Lower leg skin (tissue), 4 donors: ENCODE data around the gene CPSF3. TPM values are rescaled to one million over a fixed set of nuclear protein-coding genes. Genes with fewer than 3 reads are reported as not detected.

Source experiments
- DNase-seq, 2 donors: peaks; one replicate each; pipeline ENCODE4 v3.0.0-alpha.2; 2019; ENCODE audit warnings: low spot score in 2 of 2
- H3K4me3 ChIP-seq: fragments of 200-600 bp; sonication (generic); 2 replicates; pipeline ENCODE4 v1.5.1; 2017; ENCODE audit warnings: mild to moderate bottlenecking, low read depth; ENCODE audit not compliant: poor library complexity, severe bottlenecking
- CTCF ChIP-seq, 3 donors: fragments of 450-650 bp; IDR thresholded peaks; one replicate each; pipeline ENCODE4 v1.5.1; 2016; ENCODE audit warnings: antibody characterized with exemption in 3 of 3, mild to moderate bottlenecking in 3 of 3, moderate library complexity in 2 of 3
- POLR2A ChIP-seq, 2 donors: fragments of 450-650 bp; IDR thresholded peaks; one replicate each; pipeline ENCODE4 v1.6.1; 2016 to 2017; ENCODE audit warnings: antibody characterized with exemption in 2 of 2, mild to moderate bottlenecking in 1 of 2, moderate library complexity in 1 of 2
- WGBS, 2 donors: methylation state at CpG; one replicate each; pipeline ENCODE4 v1.1.5; 2018; 5-methylcytosine and 5-hydroxymethylcytosine counted together
- intact Hi-C: fragments of 100-400 bp; cut with DNase I; formaldehyde crosslinking; loops from one replicate; pipeline ENCODE4 v1.15.0; 2023; ENCODE audit warnings: low total_unique reads
- total RNA-seq, 4 donors: library from RNA; depleted of rRNA; stranded (reverse); fragments of >200 nt; gene quantifications; one replicate each; pipeline ENCODE4 v1.1.0, GENCODE V29; 2016

The CPSF3 gene
- total RNA-seq, 4 donors from 2014 or later = 23.0 to 34.1 (median 26.2) TPM

- intact Hi-C loops = no loop called here
- WGBS, 2 donors = 79 to 85% methylated on average over 10 of the region's 12 CpGs
- no peak overlapping the region for H3K4me3 ChIP-seq
Observed at GRCh38 chr2:9400268-9401058, 23.0 kb upstream of the CPSF3 start.

DNA sequence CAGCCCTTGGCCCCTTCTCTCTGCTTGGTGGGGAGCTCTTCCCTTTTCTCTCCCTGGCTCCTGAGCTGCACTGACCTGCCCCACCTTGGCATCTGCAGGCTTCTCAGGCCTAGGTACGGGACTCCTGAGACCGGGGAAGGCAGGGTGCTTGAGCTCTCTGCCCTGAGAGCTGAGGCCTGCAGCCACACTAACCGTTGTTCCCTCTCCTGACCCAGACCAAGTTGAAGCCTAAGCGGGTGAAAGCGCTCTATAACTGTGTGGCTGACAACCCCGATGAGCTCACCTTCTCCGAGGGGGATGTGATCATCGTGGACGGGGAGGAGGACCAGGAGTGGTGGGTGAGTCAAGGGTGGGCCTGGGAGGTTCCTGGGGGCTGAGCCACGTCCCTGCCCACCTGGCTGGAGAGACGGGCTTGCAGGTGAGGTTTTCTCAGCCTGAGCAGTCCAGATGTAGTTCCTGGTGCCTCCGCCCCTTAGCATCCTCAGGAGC, 22.4 kb upstream of the CPSF3 start:
- intact Hi-C loops = no loop called here
- 77 to 94% methylated on average over 9 to 12 of the region's 12 CpGs for WGBS, 2 donors
- TF ChIP-seq CTCF (IDR thresholded peaks at IDR 0.05) (no peak), POLR2A (IDR thresholded peaks at IDR 0.05) (no peak)
- H3K4me3 ChIP-seq = no peak overlapping the region
- DNase-seq = peak in 1 of 2 donors; percentile 63

More at GRCh38 chr2:9400268-9401058, 23.0 kb upstream of the CPSF3 start:
- TF ChIP-seq CTCF (IDR thresholded peaks at IDR 0.05) (no peak), POLR2A (IDR thresholded peaks at IDR 0.05) (no peak)
- DNase-seq = peak in 1 of 2 donors; percentile 77

DNA sequence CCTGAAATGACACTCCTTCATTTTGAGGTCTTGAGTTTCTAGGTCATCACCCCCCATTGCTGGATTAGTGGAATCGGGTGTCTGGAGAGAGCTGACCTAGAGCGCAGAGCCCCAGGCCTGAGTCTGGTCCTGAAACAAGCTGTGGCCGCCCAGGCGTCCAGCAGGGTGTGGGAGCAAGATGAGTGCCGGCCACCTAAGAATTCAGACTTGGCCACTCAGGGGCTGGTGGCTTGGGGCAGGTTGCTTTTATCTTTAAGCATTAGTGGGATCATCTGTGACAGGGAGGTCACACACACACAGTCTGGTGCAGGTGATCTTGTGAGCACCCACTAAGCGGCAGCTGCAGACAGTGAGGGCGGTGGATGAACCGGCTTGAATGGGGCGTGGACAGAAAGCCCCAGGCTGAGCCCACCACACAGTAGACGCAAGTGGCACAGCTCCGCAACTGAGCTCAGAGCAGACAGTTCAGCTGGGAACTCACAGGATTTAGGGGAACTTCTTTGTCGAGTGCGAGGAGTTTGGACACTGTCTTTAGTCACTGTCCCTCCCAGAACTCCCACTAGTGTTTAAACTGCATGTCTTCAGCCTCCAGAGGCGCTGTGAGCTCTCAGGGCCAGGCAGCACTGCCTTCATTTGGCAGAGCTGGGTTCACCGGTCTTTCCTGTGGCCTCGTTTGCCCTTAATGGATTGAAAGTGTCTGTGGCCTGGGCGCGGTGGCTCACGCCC, 21.6 kb upstream of the CPSF3 start:
- TF ChIP-seq CTCF (IDR thresholded peaks at IDR 0.05) (no peak), POLR2A (IDR thresholded peaks at IDR 0.05) (no peak)
- H3K4me3 ChIP-seq = no peak overlapping the region
- peak in 1 of 2 donors; percentile 65 for DNase-seq
- intact Hi-C loops = no loop called here
- 90 to 92% methylated on average over 19 of the region's 19 CpGs for WGBS, 2 donors

- TF ChIP-seq POLR2A (IDR thresholded peaks at IDR 0.05) (no peak), CTCF (IDR thresholded peaks at IDR 0.05) (no peak)
- H3K4me3 ChIP-seq = no peak overlapping the region
- intact Hi-C loops = no loop called here
- 75 to 82% methylated on average over 2 of the region's 2 CpGs for WGBS, 2 donors
- peak in 1 of 2 donors; percentile 13 for DNase-seq
Observed at GRCh38 chr2:9403924-9404323, 19.5 kb upstream of the CPSF3 start.

- 67 to 72% methylated on average over 4 of the region's 4 CpGs for WGBS, 2 donors
- no peak for TF ChIP-seq CTCF (IDR thresholded peaks at IDR 0.05)
- no peak for TF ChIP-seq POLR2A (IDR thresholded peaks at IDR 0.05)
- intact Hi-C loops = no loop called here
- no peak overlapping the region for H3K4me3 ChIP-seq
- DNase-seq = no peak
Observed at GRCh38 chr2:9404451-9404850, 19.0 kb upstream of the CPSF3 start.
